ENCODE results near the gene HOXB13.

The HOXB13 gene

GRCh38 chr17:48727415-48728175 lies 955 bp downstream of the HOXB13 start:
- no peaks in the 10 kb centered on the region for H4K20me1 ChIP-seq (ENCODE audit: insufficient read depth, low read length)
- H3K4me1 ChIP-seq (ENCODE audit: low read length) = peaks cover 16% of the 10 kb centered on the region
- H3K9me3 ChIP-seq (ENCODE audit: insufficient read depth, low read length) = no peaks in the 10 kb centered on the region
- H3K4me3 ChIP-seq (ENCODE audit: low read length) = no peak overlapping the region
- TF ChIP-seq CTCF (IDR thresholded peaks at IDR 0.05; ENCODE audit: low read depth, low read length) = no peak
- TF ChIP-seq EZH2phosphoT487 (IDR thresholded peaks at IDR 0.05; ENCODE audit: low read depth) = no peak
- H3K36me3 ChIP-seq (replicated peaks; ENCODE audit: low read depth, low read length) = no peaks in the 10 kb centered on the region
- peaks cover 9% of the 10 kb centered on the region; the same call in 1 of the 2 replicates for H3K27me3 ChIP-seq (ENCODE audit: low read depth, low read length)
- no peak overlapping the region for H3K9ac ChIP-seq (ENCODE audit: low read length)
- H2AFZ ChIP-seq (ENCODE audit: low read depth, low read length) = no peak overlapping the region
- H3K4me2 ChIP-seq (ENCODE audit: low read length) = no peak overlapping the region
- no peaks in the 10 kb centered on the region for H3K79me2 ChIP-seq (ENCODE audit: low read length)
- no peak overlapping the region for H3K27ac ChIP-seq (ENCODE audit: low read length)

- no peak overlapping the region for H3K27ac ChIP-seq (ENCODE audit: low read length)
- no peaks in the 10 kb centered on the region for H4K20me1 ChIP-seq (ENCODE audit: insufficient read depth, low read length)
- H3K36me3 ChIP-seq (replicated peaks; ENCODE audit: low read depth, low read length) = no peaks in the 10 kb centered on the region
- no peak for TF ChIP-seq EZH2phosphoT487 (IDR thresholded peaks at IDR 0.05; ENCODE audit: low read depth)
- TF ChIP-seq CTCF (IDR thresholded peaks at IDR 0.05; ENCODE audit: low read depth, low read length) = no peak
- H3K4me3 ChIP-seq (ENCODE audit: low read length) = no peak overlapping the region
- H3K79me2 ChIP-seq (ENCODE audit: low read length) = no peaks in the 10 kb centered on the region
- H2AFZ ChIP-seq (ENCODE audit: low read depth, low read length) = no peak overlapping the region
- H3K9ac ChIP-seq (ENCODE audit: low read length) = no peak overlapping the region
- no peak overlapping the region for H3K4me2 ChIP-seq (ENCODE audit: low read length)
- H3K9me3 ChIP-seq (ENCODE audit: insufficient read depth, low read length) = no peaks in the 10 kb centered on the region
- peaks cover 9% of the 10 kb centered on the region; the same call in 1 of the 2 replicates for H3K27me3 ChIP-seq (ENCODE audit: low read depth, low read length)
- H3K4me1 ChIP-seq (ENCODE audit: low read length) = peaks cover 16% of the 10 kb centered on the region
These were observed 1.6 kb downstream of the HOXB13 start for GRCh38 chr17:48726916-48727286.

- Histone ChIP-seq H3K27ac (ENCODE audit: low read length) (no peak overlapping the region), H3K9ac (ENCODE audit: low read length) (no peak overlapping the region), H3K4me1 (ENCODE audit: low read length) (peaks cover 16% of the 10 kb centered on the region), H3K9me3 (ENCODE audit: insufficient read depth, low read length) (no peaks in the 10 kb centered on the region), H3K36me3 (replicated peaks; ENCODE audit: low read depth, low read length) (no peaks in the 10 kb centered on the region), H2AFZ (ENCODE audit: low read depth, low read length) (no peak overlapping the region), H3K4me3 (ENCODE audit: low read length) (no peak overlapping the region), H4K20me1 (ENCODE audit: insufficient read depth, low read length) (no peaks in the 10 kb centered on the region), H3K27me3 (ENCODE audit: low read depth, low read length) (peaks cover 9% of the 10 kb centered on the region; the same call in 1 of the 2 replicates), H3K4me2 (ENCODE audit: low read length) (no peak overlapping the region), H3K79me2 (ENCODE audit: low read length) (no peaks in the 10 kb centered on the region)
- TF ChIP-seq CTCF (IDR thresholded peaks at IDR 0.05; ENCODE audit: low read depth, low read length) (no peak), EZH2phosphoT487 (IDR thresholded peaks at IDR 0.05; ENCODE audit: low read depth) (no peak)
These were observed 2.2 kb downstream of the HOXB13 start for GRCh38 chr17:48726114-48726915.

Data from OCI-LY3 (cell line).